ENCODE data around the gene ZNF837. TPM values are rescaled to one million over a fixed set of nuclear protein-coding genes. Genes with fewer than 3 reads are reported as not detected.

ZNF837 gene
- total RNA-seq, 2 donors from 2014 or later, result 1.6 to 3.9 TPM

Other genes with a start within 250 kb of the ZNF837 start
- gene ZNF329, start 230.2 kb downstream of the ZNF837 start, total RNA-seq, result 10 to 100 TPM in 1 of 2 donors, 1 to 10 TPM in 1; 6.8 to 10.6 TPM
- gene ZNF274, start 198.0 kb downstream of the ZNF837 start, total RNA-seq, result 10 to 100 TPM; 26.4 to 32.6 TPM
- 10 to 100 TPM; 23.8 to 25.6 TPM for gene ZNF544, start 152.1 kb downstream of the ZNF837 start, total RNA-seq
- gene ZNF8, start 102.1 kb downstream of the ZNF837 start, total RNA-seq, result 10 to 100 TPM; 11.4 to 12.0 TPM
- gene ERVK3-1, start 75.7 kb downstream of the ZNF837 start, total RNA-seq, result 10 to 100 TPM; 37.4 to 87.9 TPM
- 1 to 10 TPM; 1.1 to 4.2 TPM for gene ZSCAN22, start 54.0 kb downstream of the ZNF837 start, total RNA-seq
- gene A1BG, start 27.5 kb downstream of the ZNF837 start, total RNA-seq, result 10 to 100 TPM in 1 of 2 donors, 1 to 10 TPM in 1; 1.9 to 10.0 TPM
- gene ZNF497, start 18.3 kb downstream of the ZNF837 start, total RNA-seq, result 1 to 10 TPM in 1 of 2 donors, not detected in 1; 2.3 TPM
- gene RPS5, start 6.2 kb upstream of the ZNF837 start, total RNA-seq, result 100 to 1,000 TPM; 747 to 789 TPM
- not detected for gene RNF225, start 14.6 kb upstream of the ZNF837 start, total RNA-seq
- 10 to 100 TPM; 18.7 to 31.5 TPM for gene ZNF584, start 27.6 kb upstream of the ZNF837 start, total RNA-seq
- 10 to 100 TPM in 1 of 2 donors, 1 to 10 TPM in 1; 3.1 to 10.2 TPM for gene ZNF132, start 59.1 kb upstream of the ZNF837 start, total RNA-seq
- gene ZNF324B, start 70.6 kb upstream of the ZNF837 start, total RNA-seq, result 10 to 100 TPM in 1 of 2 donors, 1 to 10 TPM in 1; 6.0 to 12.0 TPM
- gene ZNF324, start 86.0 kb upstream of the ZNF837 start, total RNA-seq, result 10 to 100 TPM; 19.8 to 31.7 TPM
- 10 to 100 TPM; 17.8 to 23.7 TPM for gene ZNF446, start 95.3 kb upstream of the ZNF837 start, total RNA-seq
- gene SLC27A5, start 131.0 kb upstream of the ZNF837 start, total RNA-seq, result 1 to 10 TPM; 7.1 to 8.5 TPM
- gene ZBTB45, start 138.8 kb upstream of the ZNF837 start, total RNA-seq, result 10 to 100 TPM; 10.4 to 10.9 TPM
- 100 to 1,000 TPM; 192 to 204 TPM for gene TRIM28, start 163.0 kb upstream of the ZNF837 start, total RNA-seq
- 10 to 100 TPM; 90.3 to 98.8 TPM for gene CHMP2A, start 174.1 kb upstream of the ZNF837 start, total RNA-seq
- gene UBE2M, start 177.6 kb upstream of the ZNF837 start, total RNA-seq, result 10 to 100 TPM; 17.1 to 18.9 TPM
- 10 to 100 TPM; 44.9 to 46.8 TPM for gene MZF1, start 192.3 kb upstream of the ZNF837 start, total RNA-seq